Caki2 (cell line): ENCODE measurements around the gene CENPF. TPM values are rescaled to one million over a fixed set of nuclear protein-coding genes. Genes with fewer than 3 reads are reported as not detected.
"Not testable (repeated sequence)": the region's sequence is repeated elsewhere in the genome, so short reads cannot be mapped to it uniquely, and the experiment has no call there.

Experiments used
- DNase-seq: peaks from one replicate; pipeline ENCODE4 v3.0.0-alpha.2; 2015; ENCODE audit warnings: low read depth
- in situ Hi-C: cut with HindIII; loops from 2 replicates; pipeline ENCODE4 v1.10.0; 2016; ENCODE audit warnings: low sequenced_read_pairs, low pct_unique_long_range_greater_than_20kb, mixed read lengths
- total RNA-seq: library from RNA; depleted of rRNA; stranded (reverse); fragments of >200 nt; shearing (Covaris generic); gene quantifications from 2 replicates; pipeline ENCODE4 v1.2.3, GENCODE V29; 2014; ENCODE audit warnings: low replicate concordance; rRNA removed

The CENPF gene
- total RNA-seq: 53.9 and 71.0 TPM in 2 replicates

DNA sequence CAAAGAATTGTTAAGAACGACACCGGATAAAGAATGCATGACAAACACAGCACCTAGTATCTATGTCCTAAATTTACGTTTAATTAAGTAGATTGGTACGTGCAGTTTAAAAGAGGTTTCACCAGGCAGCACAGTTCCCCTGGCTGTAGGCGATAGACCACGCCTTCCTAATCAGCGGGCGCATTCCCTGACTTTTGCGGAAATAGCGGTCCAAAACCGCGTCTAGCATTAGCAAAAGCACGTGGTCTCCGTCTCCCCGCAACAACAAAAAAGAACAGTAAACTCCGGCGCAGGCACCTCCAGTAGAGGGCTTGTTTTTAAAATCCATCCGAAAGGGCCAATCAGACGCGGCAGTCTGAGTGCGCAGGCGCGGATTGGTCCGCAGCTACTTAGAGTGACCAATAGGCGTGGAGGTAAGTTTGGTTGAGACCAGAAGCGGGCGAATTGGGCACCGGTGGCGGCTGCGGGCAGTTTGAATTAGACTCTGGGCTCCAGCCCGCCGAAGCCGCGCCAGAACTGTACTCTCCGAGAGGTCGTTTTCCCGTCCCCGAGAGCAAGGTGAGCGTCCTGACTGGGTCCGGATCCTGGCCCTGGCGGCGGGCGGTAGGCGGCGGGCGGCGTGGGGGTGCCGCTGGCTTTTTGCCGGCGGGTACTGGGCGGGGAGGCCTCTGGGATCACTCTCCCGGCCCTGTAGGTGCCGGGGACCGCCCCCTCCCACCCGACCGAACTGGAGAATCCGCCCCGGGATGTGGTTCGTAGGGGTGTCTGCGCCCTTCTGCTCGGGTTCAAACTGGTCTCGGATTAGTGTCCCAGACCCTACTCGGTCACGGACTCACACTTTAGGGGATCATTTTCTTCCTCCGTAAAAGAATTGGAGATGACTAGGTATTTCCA lies at the start of gene CENPF:
CENPF (plus strand) TSS at position 432 of the 894 bp plus-strand sequence. CDS start 10,560 bp downstream, outside the sequence.
- DNase-seq: peak; percentile 99
- in situ Hi-C loops: no loop called here

GRCh38 chr1:214557952-214558735 lies 44.9 kb upstream of the CENPF start:
- DNase-seq: no peak
- in situ Hi-C loops: no loop called here

DNA sequence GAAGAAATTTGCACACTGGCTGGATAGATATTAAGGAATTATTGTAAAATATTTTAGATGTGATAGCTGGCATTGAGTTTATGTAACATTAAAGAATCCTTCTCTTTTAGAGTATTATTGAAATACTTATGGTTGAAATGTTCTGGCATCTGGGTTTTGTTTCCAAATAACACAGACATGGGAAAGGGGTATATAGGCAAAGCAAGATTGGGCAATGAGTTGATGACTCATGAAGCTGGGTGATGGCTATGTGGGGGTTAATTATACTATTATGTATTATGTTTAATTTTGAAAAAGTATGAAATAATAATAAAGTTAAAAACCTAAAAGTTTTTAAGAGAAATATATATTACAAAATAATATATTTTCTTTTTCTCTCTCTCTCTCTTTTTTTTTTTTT lies 39.1 kb upstream of the CENPF start:
- in situ Hi-C loops: no loop called here

DNA sequence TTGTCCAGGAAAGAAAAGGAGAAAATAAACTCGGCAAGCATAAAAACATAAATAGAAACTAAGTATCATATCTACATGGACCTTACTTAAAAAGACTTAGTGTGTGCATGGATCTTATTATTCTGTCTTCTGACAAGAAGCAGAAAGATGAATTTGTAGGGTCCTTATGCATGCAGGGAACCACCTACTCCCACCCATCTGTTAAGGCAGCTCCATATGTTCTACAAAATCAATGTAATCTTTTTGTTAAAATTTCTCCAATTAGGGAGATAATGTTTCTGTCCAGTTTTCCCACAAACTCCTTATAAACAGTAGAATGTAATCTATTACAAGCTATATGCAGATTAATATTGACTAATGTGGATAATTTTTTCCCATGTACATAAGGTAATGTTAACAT lies 37.7 kb upstream of the CENPF start:
- in situ Hi-C loops: no loop called here
- DNase-seq: no peak

More for the DNA sequence above, 39.1 kb upstream of the CENPF start:
- DNase-seq: no peak

- in situ Hi-C loops: no loop called here
- peak; percentile 34 for DNase-seq
Measured at GRCh38 chr1:214566158-214567104, 36.6 kb upstream of the CENPF start.

DNA sequence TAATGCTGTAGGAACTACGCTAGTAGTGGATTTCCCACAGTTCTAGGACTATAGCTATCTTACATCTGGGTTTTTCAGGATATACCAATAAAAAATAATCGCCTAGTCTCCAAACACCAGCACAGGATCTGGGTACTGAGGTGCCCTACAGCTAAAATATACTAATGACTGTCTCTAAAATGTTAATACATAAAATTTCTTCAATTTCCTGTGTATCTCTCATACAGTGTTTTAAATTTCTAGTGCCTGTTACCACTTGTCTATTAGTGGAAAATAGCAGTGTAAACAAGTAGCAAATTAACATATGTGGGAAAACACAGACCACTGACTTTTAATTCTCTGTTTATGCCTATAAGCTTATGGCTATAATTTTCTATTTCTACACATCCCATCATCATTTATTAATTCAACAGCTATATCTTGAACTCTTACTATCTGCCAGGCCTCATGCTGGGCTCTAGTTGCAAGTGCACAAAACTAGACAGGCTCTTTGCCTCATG lies 35.5 kb upstream of the CENPF start:
- in situ Hi-C loops: no loop called here
- no peak for DNase-seq

DNA sequence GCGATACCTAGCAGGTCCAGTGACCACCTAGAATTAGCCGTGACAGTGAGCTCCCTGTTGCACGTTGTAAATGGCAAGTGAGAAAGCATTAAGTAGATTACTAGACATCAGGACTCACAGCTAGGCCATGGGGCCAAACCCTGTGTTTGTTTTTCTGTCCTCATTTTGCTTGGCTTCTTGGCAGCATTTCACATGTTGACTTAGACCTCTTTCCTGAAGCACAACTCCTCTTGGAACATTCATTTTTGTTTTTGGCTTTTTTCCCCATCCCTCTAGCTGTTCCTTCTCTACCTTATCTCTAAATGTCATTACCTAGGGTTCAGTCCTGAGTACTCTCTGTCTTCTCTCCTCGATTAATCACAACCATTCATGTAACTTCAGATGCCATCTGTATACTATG lies 34.7 kb upstream of the CENPF start:
- in situ Hi-C loops: no loop called here
- DNase-seq: no peak

DNA sequence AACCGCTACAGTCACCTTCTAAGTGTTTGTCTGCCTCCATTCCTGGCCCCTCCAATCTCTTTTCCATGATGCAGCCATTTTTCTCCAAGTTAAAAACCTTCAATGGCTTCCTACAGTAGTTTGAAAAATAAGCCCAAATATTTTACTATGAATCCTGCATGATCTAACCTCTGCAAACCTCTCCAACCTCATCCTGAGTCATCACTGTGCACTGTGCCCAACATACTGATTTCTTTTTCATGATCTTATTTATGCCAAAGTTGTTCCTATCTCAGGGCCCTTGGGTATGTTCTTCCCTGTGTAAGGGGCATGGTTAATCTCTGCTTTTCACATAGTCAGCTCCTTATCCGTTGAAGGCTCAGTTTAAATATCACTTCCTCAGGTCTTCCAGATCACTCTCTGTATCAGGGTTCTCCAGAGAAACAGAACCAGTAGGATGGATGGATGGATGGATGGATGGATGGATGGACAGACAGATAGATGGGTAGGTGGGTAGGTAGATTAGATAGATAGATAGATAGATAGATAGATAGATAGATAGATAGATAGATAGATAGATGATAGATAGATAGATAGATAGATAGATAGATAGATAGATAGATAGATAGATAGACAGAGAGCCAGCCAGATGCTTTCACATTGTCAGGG lies 33.5 kb upstream of the CENPF start:
- in situ Hi-C loops: no loop called here
- DNase-seq: no peak

- in situ Hi-C loops: no loop called here
- DNase-seq: peak; percentile 56
Measured at GRCh38 chr1:214570442-214570841, 32.6 kb upstream of the CENPF start.

DNA sequence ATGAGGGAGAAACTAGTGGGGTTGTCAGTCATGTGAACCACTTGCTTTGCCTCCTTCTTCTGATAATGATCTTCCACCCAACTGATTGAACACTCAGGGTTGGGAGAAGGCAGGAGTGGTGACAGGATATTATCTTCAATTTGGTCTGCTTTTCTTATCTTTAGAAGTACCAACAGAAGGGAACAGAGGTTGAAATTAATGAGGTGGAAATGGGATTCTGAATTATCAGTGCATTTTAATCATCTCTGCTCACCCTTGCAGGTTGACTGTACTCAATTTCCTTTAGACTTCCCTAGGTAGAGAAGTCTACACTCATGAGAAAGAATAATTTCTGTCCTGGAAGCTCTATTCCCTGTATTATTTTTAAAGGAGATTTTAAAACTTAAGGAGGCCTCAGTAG lies 31.7 kb upstream of the CENPF start:
- in situ Hi-C loops: no loop called here
- no peak for DNase-seq

DNA sequence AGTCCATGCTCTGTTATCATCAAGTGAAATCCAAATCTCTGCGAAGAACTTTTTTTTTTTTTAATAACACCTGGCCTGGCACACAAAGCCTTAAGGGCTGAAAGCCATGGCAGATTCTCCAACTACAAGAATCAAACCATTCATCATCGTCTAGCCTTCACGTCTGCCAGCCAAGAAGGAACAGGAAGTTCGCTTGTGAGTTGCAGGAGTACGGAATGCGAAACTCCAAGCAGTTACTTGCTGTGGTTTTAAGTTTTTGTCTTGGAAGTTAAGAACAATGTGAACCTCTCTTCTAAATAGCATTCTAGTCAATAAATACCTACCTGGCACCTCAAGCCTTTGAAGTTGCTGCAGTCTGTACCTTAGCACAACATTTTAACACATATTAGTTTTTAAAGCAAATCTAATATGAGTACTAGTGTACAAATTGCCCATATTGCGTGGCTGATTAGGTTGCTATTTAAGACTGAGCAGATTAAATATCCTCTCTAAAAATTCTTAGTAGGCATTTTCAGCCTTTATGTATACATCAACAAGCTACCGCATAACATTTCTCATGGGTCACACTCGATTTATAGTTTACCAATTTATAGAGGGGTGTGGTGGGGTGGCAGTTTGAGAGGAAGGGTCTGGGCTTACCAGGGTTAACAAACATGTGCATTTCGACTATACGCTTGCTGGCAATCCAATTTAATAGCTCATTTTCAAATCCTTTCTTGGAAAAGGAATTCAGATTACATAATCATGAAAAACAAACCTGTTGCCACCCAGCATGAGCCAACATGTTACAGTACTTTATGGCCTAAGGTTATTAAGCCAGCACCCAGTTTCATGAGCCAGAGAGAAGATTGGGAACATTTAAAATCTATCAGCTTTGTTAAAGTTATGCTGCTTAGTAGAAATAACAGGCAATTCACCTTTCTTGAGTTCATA lies 29.3 kb upstream of the CENPF start:
- in situ Hi-C loops: no loop called here

DNA sequence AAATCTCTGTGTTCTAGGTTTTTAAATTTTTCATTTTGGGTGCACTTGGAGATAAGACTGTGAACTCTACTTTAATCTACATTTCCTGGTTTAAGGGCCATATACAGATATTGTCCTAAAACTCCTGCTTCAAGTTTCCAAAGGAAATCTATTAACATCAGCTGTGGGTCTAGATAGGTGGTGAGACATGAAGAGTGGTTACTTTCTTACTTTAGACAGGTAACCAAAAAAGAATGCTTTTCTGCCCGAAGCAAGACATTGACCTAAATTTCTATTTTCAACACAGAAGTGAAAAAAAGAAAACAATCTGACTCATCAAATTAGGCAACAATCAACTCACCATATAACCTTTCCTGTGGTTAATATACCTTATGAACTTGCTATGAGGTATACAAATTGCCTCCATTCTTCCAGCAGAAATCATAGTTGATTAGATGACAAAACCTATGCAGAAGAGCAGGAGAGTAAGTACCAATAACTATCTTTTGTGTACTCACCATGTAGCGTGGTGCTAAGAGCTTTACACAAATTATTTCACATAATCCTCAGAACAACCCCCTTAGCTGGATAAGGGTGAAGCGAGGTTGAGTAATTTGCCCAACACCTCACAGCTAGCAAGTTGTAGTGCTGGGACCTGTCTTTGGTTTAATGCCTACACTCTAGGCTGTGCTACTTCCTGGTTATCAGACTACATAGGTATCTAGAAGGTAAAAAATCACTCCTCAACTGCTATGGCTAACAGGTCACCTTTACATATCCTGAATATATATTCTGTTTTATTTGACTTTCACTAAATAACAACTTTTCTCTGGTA lies 28.2 kb upstream of the CENPF start:
- in situ Hi-C loops: no loop called here
- DNase-seq: no peak

More for the DNA sequence above, 29.3 kb upstream of the CENPF start:
- no peak for DNase-seq

DNA sequence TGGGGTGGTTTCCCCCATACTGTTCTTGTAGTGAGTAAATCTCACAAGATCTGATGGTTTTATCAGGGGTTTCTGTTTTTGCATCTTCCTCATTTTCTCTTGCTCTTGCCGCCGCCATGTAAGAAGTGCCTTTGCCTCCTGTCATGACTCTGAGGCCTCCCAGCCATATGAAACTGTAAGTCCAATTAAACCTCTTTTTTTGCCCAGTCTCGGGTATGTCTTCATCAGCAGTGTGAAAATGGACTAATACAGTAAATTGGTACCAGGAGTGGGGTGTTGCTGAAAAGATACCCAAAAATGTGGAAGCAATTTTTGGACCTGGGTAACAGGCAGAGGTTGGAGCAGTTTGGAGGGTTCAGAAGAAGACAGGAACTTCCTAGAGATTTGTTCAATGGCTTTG lies 26.9 kb upstream of the CENPF start:
- in situ Hi-C loops: not testable (repeated sequence)

GRCh38 chr1:214579183-214579582 lies 23.8 kb upstream of the CENPF start:
- in situ Hi-C loops: no loop called here

More for the DNA sequence above, 26.9 kb upstream of the CENPF start:
- not testable (repeated sequence) for DNase-seq

DNA sequence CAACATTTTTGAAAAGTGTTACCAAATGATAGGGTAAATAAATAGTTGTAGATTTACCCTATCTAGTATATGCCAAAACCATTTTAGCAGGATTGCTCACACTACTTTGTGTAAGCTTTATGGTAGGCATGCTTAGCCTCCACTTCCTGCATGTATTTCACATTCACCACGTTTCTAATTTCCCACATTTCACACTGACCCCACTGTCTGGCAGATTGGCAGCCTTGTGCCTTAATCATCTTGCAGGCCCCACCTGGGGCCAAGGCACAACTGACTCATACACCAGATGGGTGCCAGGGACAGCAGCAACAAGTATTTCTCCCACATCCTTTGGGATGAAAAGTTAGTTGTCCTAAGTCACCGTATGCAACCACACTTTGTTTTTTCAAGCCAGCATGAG lies 21.2 kb upstream of the CENPF start:
- in situ Hi-C loops: no loop called here
- peak; percentile 63 for DNase-seq

More at GRCh38 chr1:214579183-214579582, 23.8 kb upstream of the CENPF start:
- no peak for DNase-seq
